SK-N-SH treated with all-trans-retinoic acid at 6 μM for 48 hours (cell line): ENCODE data around the gene FRMD4B.

ENCODE experiments used
- ATAC-seq: fragments of 200-7000 bp; cut with Tn5 transposase; 3 replicates; pipeline ENCODE4 v1.9.1; 2020; ENCODE audit warnings: mild to moderate bottlenecking, moderate library complexity
- CREB5 ChIP-seq: fragments of 250-450 bp; sonication (Bioruptor Pico); IDR thresholded peaks from 2 replicates; pipeline ENCODE4 v1.5.1; 2020; ENCODE audit warnings: low read depth, mild to moderate bottlenecking, moderate library complexity
- CSDC2 ChIP-seq: fragments of 250-450 bp; sonication (Bioruptor Pico); IDR thresholded peaks from 2 replicates; pipeline ENCODE4 v1.5.0; 2020; ENCODE audit warnings: mild to moderate bottlenecking, moderate library complexity
- CSRNP3 ChIP-seq: fragments of 250-450 bp; sonication (Bioruptor Pico); IDR thresholded peaks from 2 replicates; pipeline ENCODE4 v1.5.1; 2021; ENCODE audit warnings: mild to moderate bottlenecking, moderate library complexity
- GLIS3 ChIP-seq: fragments of 250-450 bp; sonication (Bioruptor Pico); IDR thresholded peaks from 2 replicates; pipeline ENCODE4 v1.5.0; 2020; ENCODE audit warnings: mild to moderate bottlenecking, moderate library complexity
- ISL1 ChIP-seq: fragments of 250-450 bp; sonication (Bioruptor Pico); IDR thresholded peaks from 2 replicates; pipeline ENCODE4 v2.1.2; 2022; ENCODE audit warnings: mild to moderate bottlenecking, moderate library complexity
- OSR1 ChIP-seq: fragments of 250-450 bp; sonication (Bioruptor Pico); IDR thresholded peaks from 2 replicates; pipeline ENCODE4 v1.8.0; 2022; ENCODE audit warnings: moderate library complexity, mild to moderate bottlenecking, inconsistent platforms
- PATZ1 ChIP-seq: fragments of 250-450 bp; sonication (Bioruptor Pico); IDR thresholded peaks from 2 replicates; pipeline ENCODE4 v1.8.0; 2020; ENCODE audit warnings: mild to moderate bottlenecking, moderate library complexity, borderline replicate concordance
- POU6F1 ChIP-seq: fragments of 250-450 bp; sonication (Bioruptor Pico); IDR thresholded peaks from 2 replicates; pipeline ENCODE4 v1.8.0; 2021; ENCODE audit warnings: low read depth, mild to moderate bottlenecking, moderate library complexity, borderline replicate concordance
- TOX ChIP-seq: fragments of 250-450 bp; sonication (Bioruptor Pico); IDR thresholded peaks from 2 replicates; pipeline ENCODE4 v1.8.0; 2021; ENCODE audit warnings: mild to moderate bottlenecking, moderate library complexity, borderline replicate concordance
- TSHZ2 ChIP-seq: fragments of 250-450 bp; sonication (Bioruptor Pico); IDR thresholded peaks from 2 replicates; pipeline ENCODE4 v1.5.0; 2020; ENCODE audit warnings: mild to moderate bottlenecking, moderate library complexity
- ZC3H10 ChIP-seq: fragments of 250-450 bp; sonication (Bioruptor Pico); IDR thresholded peaks from 2 replicates; pipeline ENCODE4 v1.5.1; 2021; ENCODE audit warnings: mild to moderate bottlenecking, moderate library complexity
- ZFP3 ChIP-seq: fragments of 250-450 bp; sonication (Bioruptor Pico); IDR thresholded peaks from 2 replicates; pipeline ENCODE4 v1.5.0; 2020; ENCODE audit warnings: mild to moderate bottlenecking, moderate library complexity
- ZFP30 ChIP-seq: fragments of 450-650 bp; formaldehyde crosslinking; IDR thresholded peaks from 2 replicates; pipeline ENCODE4 v1.5.0; 2022; ENCODE audit warnings: mild to moderate bottlenecking, moderate library complexity
- ZNF8 ChIP-seq: fragments of 450-650 bp; formaldehyde crosslinking; IDR thresholded peaks from 2 replicates; pipeline ENCODE4 v1.5.0; 2020; ENCODE audit warnings: mild to moderate bottlenecking, moderate library complexity

Gene FRMD4B

GRCh38 chr3:69165744-69166143, 220.1 kb downstream of the FRMD4B start (continued):
- TF ChIP-seq TSHZ2 (CRISPR knock-in tag): no peak
- TF ChIP-seq, all 23 proteins: peak for 0

GRCh38 chr3:69164296-69164695, 221.6 kb downstream of the FRMD4B start:
- no peak for ATAC-seq
- TF ChIP-seq ISL1 (no peak), ZFP3 (CRISPR knock-in tag) (no peak), OSR1 (CRISPR knock-in tag) (no peak), ZC3H10 (CRISPR knock-in tag) (no peak)

GRCh38 chr3:69162308-69162980, 223.4 kb downstream of the FRMD4B start:
- no peak for ATAC-seq
- TF ChIP-seq ZFP3 (CRISPR knock-in tag) (no peak), ISL1 (no peak)

- TF ChIP-seq PATZ1 (no peak), ZNF8 (CRISPR knock-in tag) (no peak), TOX (CRISPR knock-in tag) (no peak), CSRNP3 (CRISPR knock-in tag) (no peak), POU6F1 (CRISPR knock-in tag) (no peak), ZFP3 (CRISPR knock-in tag) (no peak), GLIS3 (no peak), CSDC2 (CRISPR knock-in tag) (no peak), OSR1 (CRISPR knock-in tag) (no peak), CREB5 (CRISPR knock-in tag) (no peak), ZFP30 (CRISPR knock-in tag) (no peak), TSHZ2 (CRISPR knock-in tag) (no peak)
- ATAC-seq: peak; percentile 78
These were observed 224.1 kb downstream of the FRMD4B start for GRCh38 chr3:69161587-69162307.
